ENCODE measurements around the gene PTGDR. TPM values are rescaled to one million over a fixed set of nuclear protein-coding genes. Genes with fewer than 3 reads are reported as not detected.

PTGDR gene
- total and polyA plus RNA-seq, 2 of the 8 experiments (the other 6 are each of a cell fraction or from before 2014, with no cell fraction given): 0.22 to 0.83 TPM

DNA sequence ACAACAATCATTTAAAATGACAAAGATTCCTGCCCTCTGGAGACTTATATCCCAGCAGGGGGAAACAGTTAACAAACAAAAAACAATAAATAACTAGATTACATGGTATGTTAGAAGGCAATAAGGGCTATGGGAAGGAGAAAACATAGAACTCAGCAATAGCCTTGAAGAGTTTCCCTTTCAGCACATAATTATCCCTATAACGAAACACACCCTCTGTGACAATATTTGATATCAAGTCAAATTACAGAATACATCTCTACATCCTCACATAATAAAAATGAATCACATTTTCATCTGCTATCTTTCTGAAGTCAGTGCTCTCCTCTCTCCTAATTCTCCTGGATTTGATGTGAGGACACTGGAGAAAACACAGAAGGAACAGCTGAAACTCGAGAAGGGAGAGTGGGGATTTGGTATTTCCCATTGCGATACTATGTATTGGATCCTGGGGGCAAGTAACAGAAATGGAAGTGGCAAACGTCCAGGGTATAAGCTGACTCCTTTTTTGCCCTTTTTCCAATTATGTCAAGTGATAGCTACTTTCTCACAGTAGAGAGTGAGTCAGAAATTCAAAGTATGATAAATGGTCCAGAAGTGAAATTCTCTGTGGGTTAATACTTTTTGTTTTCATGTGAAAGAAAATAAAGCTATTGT lies 36.9 kb downstream of the PTGDR start:
- FAIRE-seq (no peak), DNase-seq (ENCODE audit: low read depth in 1 of 2, low spot score in 2 of 2) (no peak)
- H2BK15ac ChIP-seq (ENCODE audit: low read length): no peak overlapping the region
- no peak overlapping the region for H2BK12ac ChIP-seq (ENCODE audit: low read depth, low read length)
- POLR2A ChIA-PET (ENCODE audit: partially characterized antibody): no interaction called here
- 0 out of 2 replicates have a peak, but pooled peaks cover 2% of the 10 kb centered on the region for H3K23me2 ChIP-seq (ENCODE audit: low read depth, low read length)
- WGBS, 2 experiments (ENCODE audit: extremely low coverage in 1 of 2, insufficient coverage in 1 of 2, insufficient read length in 1 of 2, insufficient replicate concordance in 2 of 2, low coverage in 1 of 2, low lambda C conversion rate in 2 of 2, missing lambda C conversion rate in 1 of 2): 75% methylated on average over 4 of the region's 4 CpGs; no CpG with 5 or more reads in 1 of the 2 experiments
- no peak overlapping the region for H3K14ac ChIP-seq (ENCODE audit: insufficient read length)
- no peak overlapping the region for H2AK5ac ChIP-seq (ENCODE audit: low read depth, low read length)
- no peak overlapping the region for H2AFZ ChIP-seq (ENCODE audit: low read length)
- H3K79me2 ChIP-seq (ENCODE audit: control insufficient read depth in 1 of 2, insufficient read depth in 2 of 2, low read length in 2 of 2): no peaks in the 10 kb centered on the region
- H3K79me1 ChIP-seq (ENCODE audit: low read depth, low read length): no peaks in the 10 kb centered on the region
- no peaks in the 10 kb centered on the region for H3K36me3 ChIP-seq (ENCODE audit: control insufficient read depth in 2 of 4, insufficient read depth in 4 of 4, low read length in 3 of 4)
- no peaks in the 10 kb centered on the region for H4K20me1 ChIP-seq (replicated peaks in 1 of 2; ENCODE audit: control insufficient read depth in 1 of 2, insufficient read depth in 2 of 2, low read length in 2 of 2)
- no peak overlapping the region for H3K56ac ChIP-seq (replicated peaks; ENCODE audit: insufficient read length, low read depth, low read length)
- H3K4me3 ChIP-seq (ENCODE audit: extremely low read depth in 1 of 4, insufficient read depth in 2 of 4, low read depth in 3 of 4, low read length in 4 of 4): no peak overlapping the region
- no peak overlapping the region for H4K91ac ChIP-seq (replicated peaks; ENCODE audit: insufficient read length, low read length)
- no peak overlapping the region for H3K18ac ChIP-seq (ENCODE audit: extremely low read depth, low read length)
- no peak overlapping the region for H3K4ac ChIP-seq (replicated peaks; ENCODE audit: insufficient read length, low read depth, low read length)
- H3K27me3 ChIP-seq (replicated peaks in 1 of 4; ENCODE audit: control insufficient read depth in 3 of 4, extremely low read depth in 1 of 4, insufficient read depth in 3 of 4, low read length in 3 of 4): no peaks in the 10 kb centered on the region
- H4K8ac ChIP-seq (ENCODE audit: extremely low read depth, insufficient read depth, low read length): no peak overlapping the region
- H3K9me3 ChIP-seq (ENCODE audit: insufficient read depth in 2 of 2, low read depth in 1 of 2, low read length in 1 of 2): no peaks in the 10 kb centered on the region
- H4K5ac ChIP-seq (ENCODE audit: insufficient read length, low read depth, low read length): no peak overlapping the region
- CTCF ChIA-PET (ENCODE audit: partially characterized antibody): interaction anchor here (0.8 to 1.6 kb wide), 2 partner anchors 172 to 222 kb away, joined by 3 read pairs; no protein-coding TSS in a partner anchor
- H2BK20ac ChIP-seq (ENCODE audit: low read length): no peak overlapping the region
- no peak overlapping the region for H3K4me2 ChIP-seq (ENCODE audit: insufficient read depth in 1 of 2, low read depth in 2 of 2, low read length in 2 of 2)
- H3K27ac ChIP-seq (ENCODE audit: low read depth, low read length): no peak overlapping the region
- H3K4me1 ChIP-seq (replicated peaks in 1 of 4; ENCODE audit: control insufficient read depth in 3 of 4, insufficient read depth in 4 of 4, low read length in 3 of 4): no peaks in the 10 kb centered on the region; a peak in 2 of 7 replicates
- no peak overlapping the region for H2BK120ac ChIP-seq (replicated peaks; ENCODE audit: low read depth, low read length)
- no peak overlapping the region for H3K9ac ChIP-seq (replicated peaks in 1 of 4; ENCODE audit: extremely low read depth in 1 of 4, low read depth in 3 of 4, low read length in 3 of 4)
- H3K23ac ChIP-seq (ENCODE audit: insufficient read length): no peak overlapping the region
- no peak overlapping the region for H2BK5ac ChIP-seq (ENCODE audit: low read depth, low read length)
- TF ChIP-seq JUN (IDR thresholded peaks at IDR 0.05; ENCODE audit: low read depth, low read length): no peak
- no peak for TF ChIP-seq TEAD4 (IDR thresholded peaks at IDR 0.05; ENCODE audit: low read depth, low read length)
- no peak for TF ChIP-seq KDM5A (IDR thresholded peaks at IDR 0.05; ENCODE audit: low read length)
- no peak for TF ChIP-seq BACH1 (IDR thresholded peaks at IDR 0.05; ENCODE audit: low read length)
- no peak for TF ChIP-seq ATF2 (IDR thresholded peaks at IDR 0.05; ENCODE audit: low read length)
- no peak for TF ChIP-seq CBX5 (IDR thresholded peaks at IDR 0.05; ENCODE audit: low read depth, low read length)
- TF ChIP-seq, protein P1, sequence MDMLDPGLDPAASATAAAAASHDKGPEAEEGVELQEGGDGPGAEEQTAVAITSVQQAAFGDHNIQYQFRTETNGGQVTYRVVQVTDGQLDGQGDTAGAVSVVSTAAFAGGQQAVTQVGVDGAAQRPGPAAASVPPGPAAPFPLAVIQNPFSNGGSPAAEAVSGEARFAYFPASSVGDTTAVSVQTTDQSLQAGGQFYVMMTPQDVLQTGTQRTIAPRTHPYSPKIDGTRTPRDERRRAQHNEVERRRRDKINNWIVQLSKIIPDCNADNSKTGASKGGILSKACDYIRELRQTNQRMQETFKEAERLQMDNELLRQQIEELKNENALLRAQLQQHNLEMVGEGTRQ (IDR thresholded peaks at IDR 0.05; ENCODE audit: low read length): no peak
- TF ChIP-seq EZH2 (IDR thresholded peaks at IDR 0.05; ENCODE audit: low read depth, low read length, severe bottlenecking): no peak
- no peak for TF ChIP-seq POU5F1 (IDR thresholded peaks at IDR 0.05; ENCODE audit: low read depth, low read length)
- TF ChIP-seq TAF7 (optimal IDR thresholded peaks at IDR 0.05; ENCODE audit: borderline replicate concordance, low read depth, low read length): no peak
- no peak for TF ChIP-seq PHF8 (conservative IDR thresholded peaks at IDR 0.05; ENCODE audit: low read depth, low read length)

All from H1 (cell line).